Measurements from ENCODE around the gene NDST3.
A peak's percentile ranks its signal among the peaks of the same experiment; 100 is the strongest.
"Not testable (repeated sequence)": the region's sequence is repeated elsewhere in the genome, so short reads cannot be mapped to it uniquely, and the experiment has no call there.

Gene NDST3

DNA sequence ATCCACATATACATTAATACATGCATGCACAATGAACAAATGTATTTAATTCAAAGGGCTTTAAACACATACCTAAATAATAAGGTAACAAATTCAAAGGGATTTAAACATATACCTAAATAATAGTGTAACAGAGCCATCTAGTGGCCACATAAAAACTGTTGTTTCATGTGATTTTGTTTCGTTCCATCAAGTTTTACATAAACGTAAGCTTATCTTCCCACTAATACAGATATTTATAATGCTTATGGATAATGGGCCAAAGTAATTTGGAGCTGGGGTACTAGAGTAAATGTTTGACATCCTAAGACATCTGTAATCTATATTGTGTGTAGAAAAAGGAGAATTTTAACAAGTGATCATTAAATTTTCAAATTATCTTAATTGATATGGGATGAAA, 236.2 kb downstream of the NDST3 start:
- no peak for DNase-seq

DNA sequence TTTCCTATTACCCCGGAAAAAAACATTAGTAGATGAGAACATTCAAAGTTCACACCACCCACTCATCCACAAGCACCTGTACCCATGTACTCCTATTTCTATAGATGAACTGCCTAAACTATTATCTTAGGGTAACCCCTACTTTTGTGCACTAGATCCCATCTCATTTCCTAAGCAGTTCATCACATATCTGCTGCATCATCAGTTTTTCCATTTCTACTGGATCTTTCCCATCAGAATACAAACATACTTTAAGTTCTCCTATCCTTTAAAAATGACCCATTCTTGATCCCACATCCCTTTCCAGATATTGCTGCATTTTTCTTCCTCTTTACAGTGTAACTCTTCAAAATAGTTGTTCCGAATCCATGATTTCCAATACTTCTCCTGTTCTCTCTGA, 237.5 kb downstream of the NDST3 start:
- DNase-seq, result no peak

- no peak for DNase-seq
Observed at GRCh38 chr4:118273642-118274041, 239.4 kb downstream of the NDST3 start.

- DNase-seq, result no peak
Observed at GRCh38 chr4:118276580-118276979, 242.3 kb downstream of the NDST3 start.

GRCh38 chr4:118277243-118277642, 243.0 kb downstream of the NDST3 start:
- no peak for DNase-seq

DNA sequence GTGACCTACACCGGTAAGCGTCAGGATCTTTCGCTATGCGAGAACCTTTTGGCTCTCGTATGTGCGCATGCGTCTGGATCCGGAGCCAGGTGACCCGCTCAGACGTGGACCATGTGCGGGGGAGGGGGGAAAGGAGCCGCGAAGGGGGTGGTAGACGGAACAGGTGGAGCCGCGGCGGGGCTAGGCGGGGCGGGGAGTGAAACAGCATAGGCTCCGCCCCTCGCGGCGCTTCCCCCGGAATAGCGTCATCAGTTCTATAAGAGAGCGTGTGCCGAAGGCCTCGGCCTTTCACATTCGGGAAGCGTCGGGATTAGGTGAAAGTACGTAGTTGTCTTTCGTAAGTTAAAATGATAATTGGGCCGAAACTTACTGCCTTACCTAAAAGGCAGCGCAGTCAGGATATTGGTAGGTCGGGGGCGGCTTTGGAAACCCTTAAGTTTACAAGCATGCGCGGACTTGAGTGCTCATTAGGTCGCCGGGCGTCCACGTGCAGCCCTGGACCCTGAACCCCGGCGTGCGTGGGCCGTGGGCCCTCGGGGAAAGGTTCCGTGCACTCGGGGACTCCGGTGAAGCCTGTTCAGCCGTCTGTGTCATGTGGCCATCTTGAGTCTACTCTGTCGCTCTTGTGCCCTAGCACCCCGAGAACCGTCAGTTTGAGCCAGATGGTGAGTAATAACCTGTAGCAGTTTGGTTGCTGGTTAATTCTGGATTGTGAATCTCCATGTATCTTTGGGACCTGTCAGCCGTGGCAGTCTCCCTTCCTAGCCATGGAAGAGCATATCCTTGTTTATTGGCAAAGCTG, 244.4 kb downstream of the NDST3 start:
- peak; percentile 39 to 96 (median 84) for DNase-seq

GRCh38 chr4:118279328-118279727, 245.0 kb downstream of the NDST3 start:
- DNase-seq, result no peak

- no peak for DNase-seq
Observed at GRCh38 chr4:118279920-118280432, 245.7 kb downstream of the NDST3 start.

DNA sequence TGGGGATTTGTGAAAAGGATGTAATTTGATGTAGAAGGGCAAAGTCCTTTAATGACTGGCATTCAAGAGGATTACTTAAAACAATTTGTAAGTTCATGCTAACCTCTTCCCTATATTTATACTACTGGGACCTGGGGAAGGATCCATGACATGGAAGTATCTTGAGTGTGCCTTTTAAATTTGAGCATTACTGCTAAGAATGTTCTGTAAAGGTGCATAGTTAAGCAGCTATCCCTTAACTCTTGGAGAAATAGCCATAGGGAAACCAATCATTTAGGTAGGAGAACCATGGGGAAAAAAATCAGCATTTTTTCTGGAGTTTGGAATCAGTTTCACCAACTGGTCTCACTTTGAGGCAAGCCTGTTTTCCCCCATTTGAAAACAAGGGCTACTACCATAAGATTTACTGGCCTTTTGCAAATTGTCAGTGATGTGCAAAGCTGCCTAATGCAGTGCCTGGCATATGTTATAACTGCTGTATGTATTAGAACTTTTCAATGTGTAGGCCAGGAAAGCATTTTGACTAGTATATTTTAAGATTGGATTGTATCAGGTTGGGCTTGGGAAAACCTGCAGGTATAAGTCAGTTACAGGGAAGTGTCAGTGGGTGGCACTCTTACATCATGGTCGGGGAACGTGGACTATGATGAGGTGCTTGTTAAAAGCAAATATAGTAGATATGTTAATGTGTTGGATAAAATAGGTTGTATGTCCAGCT, 246.4 kb downstream of the NDST3 start:
- peak in 21 of 56 donors; percentile 0 to 62 (median 17) for DNase-seq

DNA sequence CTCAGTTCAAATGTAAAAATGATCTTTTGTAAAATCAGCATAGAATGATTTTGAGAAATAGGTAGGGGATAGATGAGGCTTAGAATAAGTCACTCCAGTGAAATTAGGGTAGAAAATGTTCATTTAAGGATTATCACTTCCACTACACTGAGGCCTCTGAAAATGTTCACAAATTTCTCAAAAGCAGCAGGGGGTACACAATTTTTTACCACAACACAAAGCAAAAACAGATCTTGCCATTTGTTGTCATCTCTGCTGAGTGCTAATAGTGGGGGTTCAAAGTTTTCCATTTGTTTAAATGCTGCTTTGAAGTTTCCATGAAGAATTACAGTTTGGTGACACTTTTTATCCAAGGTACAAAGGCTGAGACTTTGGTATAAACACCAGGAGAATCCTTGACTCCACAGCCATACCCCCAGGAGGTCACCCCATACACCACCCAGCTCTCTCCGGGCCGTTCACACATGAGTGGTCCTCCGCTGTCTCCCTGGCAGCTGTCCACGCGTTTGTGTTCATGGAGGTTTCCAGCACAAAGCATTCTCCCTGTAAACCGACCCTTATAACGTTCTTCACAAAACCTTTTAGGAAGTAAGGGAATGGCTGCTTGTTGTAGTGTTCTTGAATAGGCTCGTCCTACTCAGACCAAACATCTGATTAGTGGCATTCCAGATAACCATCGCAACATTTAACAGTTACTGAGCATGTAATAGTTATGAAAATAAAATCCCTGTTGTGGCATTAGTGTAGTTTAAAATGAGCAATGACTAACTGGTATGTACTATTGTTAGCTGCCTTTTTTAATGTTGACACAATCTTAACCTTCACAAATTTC, 247.5 kb downstream of the NDST3 start:
- DNase-seq, result peak in 4 of 56 donors; percentile 0 to 3 (median 2)

- no peak for DNase-seq
Observed at GRCh38 chr4:118282692-118283091, 248.4 kb downstream of the NDST3 start.

GRCh38 chr4:118284169-118284568, 249.9 kb downstream of the NDST3 start:
- DNase-seq, result no peak

DNA sequence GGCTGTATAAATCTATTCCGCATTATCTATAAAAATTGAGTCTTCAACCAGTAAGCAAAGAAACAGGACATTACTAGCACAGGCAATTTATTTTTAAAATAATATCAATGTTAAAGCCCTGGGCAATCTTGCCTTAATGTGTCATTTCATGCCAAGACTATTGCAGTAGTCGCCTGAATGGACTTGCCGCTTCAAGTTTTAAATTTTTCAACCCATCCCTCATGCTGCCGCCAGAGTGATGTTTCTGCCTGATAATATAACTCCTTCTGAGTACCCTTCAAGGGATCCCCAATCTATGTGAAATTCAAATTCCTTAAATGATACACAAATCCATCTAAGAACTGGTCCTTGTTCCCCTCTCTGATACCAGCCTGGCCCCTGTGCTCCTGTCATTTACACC, 251.6 kb downstream of the NDST3 start:
- no peak for DNase-seq

- no peak for DNase-seq
Observed at GRCh38 chr4:118286685-118287084, 252.4 kb downstream of the NDST3 start.

- no peak for DNase-seq
Observed at GRCh38 chr4:118287711-118288451, 253.6 kb downstream of the NDST3 start.

GRCh38 chr4:118289794-118290193, 255.5 kb downstream of the NDST3 start:
- DNase-seq, result no peak

- no peak for DNase-seq
Observed at GRCh38 chr4:118290951-118291350, 256.7 kb downstream of the NDST3 start.

GRCh38 chr4:118296729-118297128, 262.4 kb downstream of the NDST3 start:
- DNase-seq, result no peak

- not testable (repeated sequence) for DNase-seq
Observed at GRCh38 chr4:118299619-118300018, 265.3 kb downstream of the NDST3 start.

DNA sequence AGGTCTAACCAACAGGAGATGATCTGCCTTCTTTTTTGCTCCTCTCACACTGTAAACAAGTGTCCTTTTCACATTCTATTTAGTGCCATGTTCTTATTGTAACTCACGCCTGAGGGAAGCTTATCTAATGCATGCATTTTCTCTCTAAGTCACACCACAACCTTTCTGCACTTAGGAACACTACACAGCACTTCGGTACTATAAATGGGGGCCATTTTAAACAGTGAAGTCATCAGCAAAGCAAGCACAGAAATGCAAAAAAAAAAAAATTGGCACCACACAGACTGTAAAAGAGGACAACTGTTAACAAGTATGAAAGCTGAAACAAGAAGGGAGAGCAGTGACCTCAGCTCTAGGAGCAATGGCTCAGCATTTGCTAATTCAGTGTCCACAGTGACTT, 273.4 kb downstream of the NDST3 start:
- no peak for DNase-seq

All from nucleus accumbens (tissue), 56 donors.